Calu3 (cell line): ENCODE results near the gene JARID2. TPM values are rescaled to one million over a fixed set of nuclear protein-coding genes. Genes with fewer than 3 reads are reported as not detected.

Experiments
- BruUV-seq: library from RNA; stranded (reverse); fragments of 400-500 nt; replicated peaks from 2 replicates; lab custom pipeline; 2021; lab: Mats Ljungman, UMichigan
- CTCF ChIA-PET: fragments of 300-600 bp; sonication (Branson Sonifier 250); formaldehyde crosslinking; loops from one replicate; lab custom pipeline; 2022; ENCODE audit warnings: antibody characterized with exemption; lab: Charles Lee
- DNase-seq: peaks from one replicate; pipeline ENCODE4 v3.0.0; 2022
- H3K27ac Mint-ChIP-seq: one replicate; pipeline ENCODE4 v1.8.0; 2022; ENCODE audit warnings: mixed read lengths; ENCODE audit not compliant: unreplicated experiment
- H3K27me3 Mint-ChIP-seq: one replicate; pipeline ENCODE4 v1.8.0; 2022; ENCODE audit warnings: mixed read lengths; ENCODE audit not compliant: unreplicated experiment
- H3K36me3 Mint-ChIP-seq: one replicate; pipeline ENCODE4 v1.8.0; 2022; ENCODE audit warnings: mild to moderate bottlenecking, moderate library complexity, mixed read lengths; ENCODE audit not compliant: insufficient read depth, unreplicated experiment
- H3K4me1 Mint-ChIP-seq: one replicate; pipeline ENCODE4 v1.8.0; 2022; ENCODE audit warnings: mild to moderate bottlenecking, low read depth, mixed read lengths; ENCODE audit not compliant: unreplicated experiment
- H3K4me3 Mint-ChIP-seq: one replicate; pipeline ENCODE4 v1.8.0; 2022; ENCODE audit warnings: mild to moderate bottlenecking, low read depth, moderate library complexity, mixed read lengths; ENCODE audit not compliant: unreplicated experiment
- H3K9me3 Mint-ChIP-seq: one replicate; pipeline ENCODE4 v1.8.0; 2022; ENCODE audit warnings: low read depth, mixed read lengths; ENCODE audit not compliant: unreplicated experiment
- intact Hi-C: fragments of 100-400 bp; cut with micrococcal nuclease; formaldehyde crosslinking; loops from one replicate; pipeline ENCODE4 v1.10.0; 2022; ENCODE audit not compliant: unreplicated experiment
- total RNA-seq: library from RNA; stranded (reverse); gene quantifications from 2 replicates; pipeline ENCODE4 v1.2.3, GENCODE V29; 2022
- TF ChIP-seq, protein P1 (sequence below): fragments of 200-600 bp; IDR thresholded peaks from one replicate; pipeline ENCODE4 v1.8.0; 2022; ENCODE audit warnings: antibody characterized with exemption; ENCODE audit not compliant: unreplicated experiment

The JARID2 gene
- total RNA-seq, 1 experiment from 2014 or later, result 9.4 TPM

DNA sequence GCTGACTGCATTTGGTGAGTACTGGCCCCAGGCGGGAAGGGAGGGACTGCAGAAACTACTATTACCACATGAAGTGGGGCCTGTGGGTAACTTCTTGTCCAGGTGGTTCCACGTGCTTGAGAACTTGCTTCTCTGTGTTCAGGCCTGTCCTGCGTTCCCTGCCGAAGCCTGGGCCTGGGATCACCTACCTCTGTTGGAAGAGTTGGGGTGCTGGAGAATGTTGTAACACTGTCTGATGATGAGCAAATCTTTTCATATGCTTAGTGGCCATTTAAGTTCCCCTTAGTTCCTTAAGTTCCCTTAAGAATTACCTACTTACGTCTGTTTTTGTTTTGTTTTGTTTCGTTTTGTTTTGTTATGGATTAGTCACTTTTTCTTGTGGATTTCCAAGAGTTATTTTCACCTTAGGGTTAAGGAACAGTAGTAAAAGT is 262.6 kb downstream of the JARID2 start:
- Mint-ChIP-seq H3K27me3 (no peaks in the 10 kb centered on the region), H3K4me1 (no peaks in the 10 kb centered on the region), H3K36me3 (peaks cover 5% of the 10 kb centered on the region), H3K9me3 (no peaks in the 10 kb centered on the region), H3K4me3 (no peak overlapping the region), H3K27ac (no peak overlapping the region)
- CTCF ChIA-PET, result no interaction called here
- intact Hi-C loops, result no loop called here
- no peak for DNase-seq
- no TSS peak for BruUV-seq
- TF ChIP-seq, protein P1, sequence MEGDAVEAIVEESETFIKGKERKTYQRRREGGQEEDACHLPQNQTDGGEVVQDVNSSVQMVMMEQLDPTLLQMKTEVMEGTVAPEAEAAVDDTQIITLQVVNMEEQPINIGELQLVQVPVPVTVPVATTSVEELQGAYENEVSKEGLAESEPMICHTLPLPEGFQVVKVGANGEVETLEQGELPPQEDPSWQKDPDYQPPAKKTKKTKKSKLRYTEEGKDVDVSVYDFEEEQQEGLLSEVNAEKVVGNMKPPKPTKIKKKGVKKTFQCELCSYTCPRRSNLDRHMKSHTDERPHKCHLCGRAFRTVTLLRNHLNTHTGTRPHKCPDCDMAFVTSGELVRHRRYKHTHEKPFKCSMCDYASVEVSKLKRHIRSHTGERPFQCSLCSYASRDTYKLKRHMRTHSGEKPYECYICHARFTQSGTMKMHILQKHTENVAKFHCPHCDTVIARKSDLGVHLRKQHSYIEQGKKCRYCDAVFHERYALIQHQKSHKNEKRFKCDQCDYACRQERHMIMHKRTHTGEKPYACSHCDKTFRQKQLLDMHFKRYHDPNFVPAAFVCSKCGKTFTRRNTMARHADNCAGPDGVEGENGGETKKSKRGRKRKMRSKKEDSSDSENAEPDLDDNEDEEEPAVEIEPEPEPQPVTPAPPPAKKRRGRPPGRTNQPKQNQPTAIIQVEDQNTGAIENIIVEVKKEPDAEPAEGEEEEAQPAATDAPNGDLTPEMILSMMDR, result no peak

DNA sequence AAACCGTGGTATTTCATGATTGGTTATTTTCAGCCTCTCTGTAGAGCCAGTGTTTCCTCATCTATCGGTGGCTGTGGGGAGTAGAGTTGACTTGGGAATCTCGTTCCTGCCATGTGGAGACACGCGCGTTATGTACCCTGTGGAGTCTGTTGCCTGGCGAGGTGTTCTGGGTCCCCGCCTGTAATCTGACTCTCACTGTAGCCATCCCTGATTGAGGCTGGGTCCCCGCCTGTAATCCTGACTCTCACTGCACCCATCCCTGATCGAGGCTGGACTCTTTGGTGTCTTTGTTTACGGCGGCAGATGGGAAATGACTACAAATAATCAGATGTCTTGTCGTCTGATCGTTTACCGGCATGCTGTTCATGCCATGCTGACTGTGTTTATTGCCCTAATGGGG is 263.1 kb downstream of the JARID2 start:
- BruUV-seq, result no TSS peak
- intact Hi-C loops, result no loop called here

DNA sequence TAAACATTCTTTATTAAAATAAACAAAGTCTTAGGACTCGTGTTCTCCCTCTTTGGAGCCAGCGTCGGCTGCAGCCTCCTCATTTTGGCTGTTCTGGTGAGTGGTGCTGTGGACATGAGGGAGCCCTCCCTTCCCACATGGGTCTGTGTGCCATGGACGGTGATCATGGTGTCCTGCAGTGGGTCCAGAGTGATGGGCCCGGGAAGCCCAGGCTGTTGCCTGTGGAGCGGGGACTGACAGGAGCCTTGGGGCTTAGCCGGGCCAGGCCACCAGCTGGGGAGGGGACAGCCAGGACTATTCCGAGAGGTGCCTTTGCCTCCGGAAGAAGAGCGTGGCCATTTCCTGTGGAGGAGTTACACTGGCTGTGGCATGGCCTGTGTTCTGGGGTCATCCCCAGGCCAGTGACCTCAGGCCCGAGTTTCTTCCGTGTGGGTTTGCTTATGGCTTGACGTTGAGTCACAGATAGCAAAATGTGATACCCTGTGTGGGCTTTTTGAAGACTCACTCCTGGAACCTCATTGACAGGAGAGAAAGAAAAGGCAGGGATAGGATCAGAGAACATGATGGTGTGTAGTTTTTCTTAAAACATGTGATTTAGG is 263.6 kb downstream of the JARID2 start:
- no peaks in the 10 kb centered on the region for H3K27me3 Mint-ChIP-seq
- intact Hi-C loops, result no loop called here
- TF ChIP-seq, protein P1, result no peak
- H3K27ac Mint-ChIP-seq, result no peak overlapping the region
- no peak for DNase-seq
- H3K9me3 Mint-ChIP-seq, result no peaks in the 10 kb centered on the region
- H3K4me3 Mint-ChIP-seq, result no peak overlapping the region
- peaks cover 12% of the 10 kb centered on the region for H3K36me3 Mint-ChIP-seq
- no TSS peak for BruUV-seq
- H3K4me1 Mint-ChIP-seq, result no peaks in the 10 kb centered on the region
- CTCF ChIA-PET, result no interaction called here

More for the DNA sequence above, 263.1 kb downstream of the JARID2 start:
- Mint-ChIP-seq H3K36me3 (peaks cover 9% of the 10 kb centered on the region), H3K4me1 (no peaks in the 10 kb centered on the region), H3K27ac (no peak overlapping the region), H3K4me3 (no peak overlapping the region), H3K27me3 (no peaks in the 10 kb centered on the region), H3K9me3 (no peaks in the 10 kb centered on the region)
- TF ChIP-seq, protein P1, result no peak
- no peak for DNase-seq
- CTCF ChIA-PET, result no interaction called here

DNA sequence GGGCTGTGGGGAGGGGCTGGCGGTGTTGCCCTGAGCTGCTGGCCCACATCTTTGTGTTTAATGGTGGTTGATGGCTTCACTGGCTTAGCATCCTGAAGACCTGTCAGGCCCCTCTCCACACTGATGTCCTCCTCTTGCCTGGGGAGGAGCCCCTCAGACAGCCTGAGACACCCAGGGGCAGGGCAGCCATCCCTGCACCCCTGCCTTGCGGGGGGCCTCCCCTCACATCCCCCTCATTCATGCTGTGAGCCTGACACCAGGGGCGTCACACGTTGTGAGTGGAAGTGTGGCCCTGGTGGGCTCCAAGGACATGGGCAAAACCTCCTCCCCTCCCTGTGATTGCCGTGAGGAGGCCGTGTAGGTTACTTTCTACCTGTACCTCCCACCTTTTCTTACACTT is 264.3 kb downstream of the JARID2 start:
- Mint-ChIP-seq H3K4me3 (no peak overlapping the region), H3K36me3 (peaks cover 12% of the 10 kb centered on the region), H3K4me1 (no peaks in the 10 kb centered on the region), H3K27me3 (no peaks in the 10 kb centered on the region), H3K27ac (no peak overlapping the region), H3K9me3 (no peaks in the 10 kb centered on the region)
- no TSS peak for BruUV-seq
- CTCF ChIA-PET, result no interaction called here
- no peak for DNase-seq
- TF ChIP-seq, protein P1, result no peak
- intact Hi-C loops, result no loop called here
